ENCODE data around the gene TRMT6.

TRMT6 gene

DNA sequence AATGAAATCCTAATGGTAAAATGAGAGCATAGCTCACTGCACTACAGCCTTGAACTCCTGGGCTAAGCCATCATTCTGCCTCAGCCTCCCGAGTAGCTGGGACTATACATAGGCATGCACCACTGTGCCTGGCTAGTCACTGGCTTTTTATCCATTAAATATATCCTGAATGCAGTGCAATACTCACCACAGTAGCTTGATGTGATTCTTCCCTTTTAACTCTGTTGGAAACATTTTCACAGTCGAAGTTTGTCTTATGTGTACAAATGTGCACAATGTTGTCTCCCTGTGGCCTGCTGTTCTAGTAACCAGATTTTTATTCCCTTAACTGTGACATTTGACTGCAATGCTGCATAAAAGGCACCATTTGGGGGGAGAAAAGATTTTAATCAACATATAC lies 56.7 kb downstream of the TRMT6 start:
- no peak for DNase-seq

DNA sequence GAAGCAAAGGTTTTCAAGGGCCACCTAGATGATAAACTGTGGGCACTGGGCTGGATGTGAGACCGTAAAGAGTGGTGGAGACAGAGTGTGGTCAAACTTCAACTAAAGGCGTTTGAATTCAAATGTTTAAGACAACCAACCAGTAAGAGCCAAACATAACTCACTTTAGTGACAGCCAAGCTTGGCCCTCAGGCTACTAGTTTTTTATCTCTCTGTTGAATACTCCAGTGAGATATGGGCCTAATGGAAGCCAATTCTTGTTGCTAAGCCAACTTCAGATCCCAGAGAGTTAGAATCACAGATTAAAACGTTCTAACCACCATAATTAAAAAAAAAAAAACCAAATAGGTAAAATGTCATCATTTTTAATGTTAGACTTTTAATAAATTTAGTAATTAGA lies 57.3 kb downstream of the TRMT6 start:
- no peak for DNase-seq

DNA sequence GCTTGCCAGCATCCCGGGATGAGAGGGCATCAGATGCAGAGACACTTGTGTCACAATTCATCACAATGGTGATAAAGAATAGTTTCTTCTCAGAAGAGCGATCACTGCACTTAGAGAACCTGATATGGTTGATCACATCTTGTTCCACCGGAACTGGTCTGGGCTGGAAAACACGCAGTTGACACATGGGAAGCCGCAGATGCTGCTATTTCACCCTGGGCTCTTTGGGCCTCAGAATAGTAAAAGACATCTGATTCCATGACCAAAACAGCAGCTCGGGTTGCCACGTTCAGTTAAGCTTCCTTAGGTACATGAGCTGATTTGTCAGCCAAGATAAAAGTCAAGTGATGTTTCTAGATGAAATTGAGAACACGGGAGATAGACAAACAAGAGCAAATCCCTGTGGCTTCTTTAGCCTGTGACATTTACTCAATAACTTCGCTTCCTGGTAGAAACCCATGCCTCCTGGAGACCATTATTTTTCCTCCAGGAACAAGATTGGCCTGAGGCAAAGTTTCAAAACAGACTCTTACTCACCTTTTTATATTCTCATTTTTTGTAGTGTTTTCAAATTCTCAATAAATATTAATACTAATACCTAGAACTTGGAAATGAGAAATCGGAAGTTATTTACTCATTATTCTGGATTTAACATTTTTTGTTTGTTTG lies 59.4 kb downstream of the TRMT6 start:
- no peak for DNase-seq

DNA sequence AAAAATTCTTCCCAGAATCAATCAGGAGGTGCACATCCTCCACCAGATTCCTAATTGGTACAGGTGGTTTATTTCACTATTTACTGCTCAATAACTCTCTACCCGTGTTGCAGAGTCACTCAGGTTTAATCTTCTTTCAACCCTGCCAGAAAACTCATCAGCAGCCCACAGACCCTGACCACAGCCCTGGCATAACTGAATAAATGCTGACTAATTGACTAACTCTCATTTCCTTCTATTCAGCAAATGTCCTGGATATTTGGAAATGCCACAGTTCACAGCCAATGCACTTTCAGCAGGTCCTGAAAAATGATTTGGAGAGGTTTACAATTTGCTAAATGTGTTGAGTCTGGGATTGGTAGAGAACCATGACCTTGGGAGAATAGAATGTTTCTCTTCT lies 62.3 kb downstream of the TRMT6 start:
- no peak for DNase-seq

DNA sequence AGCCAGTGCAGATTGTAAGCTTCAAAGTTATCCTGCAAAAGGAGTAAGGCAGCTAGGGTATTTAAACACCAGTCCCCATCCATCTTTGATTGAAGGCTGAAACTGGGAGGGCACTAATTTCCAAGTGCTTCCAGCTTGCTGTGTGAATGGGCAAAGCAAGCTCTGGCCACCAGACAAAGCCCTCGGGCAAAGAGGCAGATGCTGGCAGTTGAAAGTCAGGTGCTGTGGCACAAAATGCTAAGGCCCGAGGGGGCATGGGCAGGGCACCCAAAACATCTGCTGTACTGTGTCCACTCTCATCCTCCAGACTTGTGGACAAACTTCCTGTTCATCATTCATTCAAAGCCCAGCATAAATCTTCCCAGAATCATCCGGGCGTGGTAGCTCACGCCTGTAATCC lies 62.9 kb downstream of the TRMT6 start:
- no peak for DNase-seq
